OCI-M1 (cell line): ENCODE results near the gene CYP27B1.
"Not testable (repeated sequence)": the region's sequence is repeated elsewhere in the genome, so short reads cannot be mapped to it uniquely, and the experiment has no call there.

ENCODE experiments used
- DNase-seq: peaks from one replicate; lab custom pipeline; 2025; lab: John Stamatoyannopoulos, UW

Gene CYP27B1

DNA sequence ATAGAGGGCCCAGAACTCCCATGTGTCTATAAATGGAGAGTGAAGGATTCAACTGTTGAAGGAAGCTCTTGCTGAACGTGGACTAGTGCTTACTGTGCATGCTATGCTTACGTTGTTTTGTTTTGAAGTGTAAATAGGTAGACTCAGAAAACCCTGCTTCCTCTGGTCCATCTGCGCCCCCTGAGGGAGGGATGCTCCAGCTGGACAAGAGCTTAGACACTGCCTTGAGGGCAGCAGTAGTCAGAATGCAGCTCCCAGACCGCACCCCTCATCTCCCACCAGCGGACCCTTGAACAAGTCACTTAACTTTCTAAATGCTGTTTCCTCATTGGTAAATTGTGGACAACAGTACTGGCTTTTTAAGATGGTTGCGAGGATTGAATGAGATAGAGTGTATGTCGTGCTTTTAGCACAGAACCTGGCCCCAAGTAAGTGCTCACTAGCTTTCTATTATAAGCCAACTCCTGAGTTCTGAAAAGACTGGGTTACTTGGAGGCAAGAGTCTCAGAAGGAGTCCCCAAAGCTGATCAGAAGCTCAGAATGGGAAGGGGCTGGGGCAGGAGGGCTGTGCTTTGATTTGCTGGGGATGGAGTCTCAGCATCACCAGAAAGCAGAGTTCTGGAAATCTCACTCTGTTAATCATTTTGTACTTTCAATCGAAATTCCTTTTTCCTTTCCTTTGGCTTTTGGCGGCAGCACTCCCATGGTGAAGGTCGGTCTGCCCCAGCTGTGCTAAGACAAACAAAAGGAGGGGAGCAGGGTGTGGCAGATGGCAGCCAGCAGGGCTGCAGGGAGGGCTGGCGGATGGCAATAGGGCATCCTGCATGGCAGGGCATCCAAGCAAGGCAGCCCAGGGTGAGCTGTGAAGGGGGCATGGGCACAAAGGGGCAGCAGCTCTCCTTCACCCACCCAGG lies 43.9 kb downstream of the CYP27B1 start:
- DNase-seq: no peak

DNA sequence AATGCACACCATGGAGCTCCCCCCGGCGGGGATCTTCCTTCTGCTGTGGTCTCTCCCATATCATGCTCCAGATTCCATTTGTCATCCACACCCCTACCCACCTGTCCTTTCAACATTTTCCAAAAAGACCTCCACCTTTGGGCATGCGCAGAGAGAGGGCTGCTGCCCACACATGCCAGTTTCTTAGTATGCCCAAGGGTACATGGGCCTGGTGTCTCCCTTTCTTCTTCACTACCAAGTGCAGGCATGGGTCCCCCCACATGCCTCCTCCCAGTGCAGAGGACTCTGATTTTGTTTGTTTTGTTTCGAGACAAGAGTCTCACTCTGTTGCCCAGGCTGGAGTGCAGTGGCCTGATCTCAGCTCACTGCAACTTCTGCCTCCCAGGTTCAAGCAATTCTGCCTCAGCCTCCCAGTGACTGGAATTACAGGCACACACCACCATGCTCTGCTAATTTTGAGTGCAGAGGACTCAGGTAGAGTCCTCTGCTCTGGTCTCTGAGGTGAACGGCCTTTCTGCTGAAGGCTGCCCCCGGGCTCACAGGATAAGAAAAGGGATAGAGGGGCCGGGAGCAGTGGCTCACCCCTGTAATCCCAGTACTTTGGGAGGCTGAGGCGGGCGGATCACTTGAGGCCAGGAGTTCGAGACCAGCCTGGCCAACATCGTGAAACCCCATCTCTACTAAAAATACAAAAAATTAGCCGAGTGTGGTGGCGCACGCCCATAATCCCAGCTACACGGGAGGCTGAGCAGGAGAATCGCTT lies 44.9 kb downstream of the CYP27B1 start:
- DNase-seq: not testable (repeated sequence)

DNA sequence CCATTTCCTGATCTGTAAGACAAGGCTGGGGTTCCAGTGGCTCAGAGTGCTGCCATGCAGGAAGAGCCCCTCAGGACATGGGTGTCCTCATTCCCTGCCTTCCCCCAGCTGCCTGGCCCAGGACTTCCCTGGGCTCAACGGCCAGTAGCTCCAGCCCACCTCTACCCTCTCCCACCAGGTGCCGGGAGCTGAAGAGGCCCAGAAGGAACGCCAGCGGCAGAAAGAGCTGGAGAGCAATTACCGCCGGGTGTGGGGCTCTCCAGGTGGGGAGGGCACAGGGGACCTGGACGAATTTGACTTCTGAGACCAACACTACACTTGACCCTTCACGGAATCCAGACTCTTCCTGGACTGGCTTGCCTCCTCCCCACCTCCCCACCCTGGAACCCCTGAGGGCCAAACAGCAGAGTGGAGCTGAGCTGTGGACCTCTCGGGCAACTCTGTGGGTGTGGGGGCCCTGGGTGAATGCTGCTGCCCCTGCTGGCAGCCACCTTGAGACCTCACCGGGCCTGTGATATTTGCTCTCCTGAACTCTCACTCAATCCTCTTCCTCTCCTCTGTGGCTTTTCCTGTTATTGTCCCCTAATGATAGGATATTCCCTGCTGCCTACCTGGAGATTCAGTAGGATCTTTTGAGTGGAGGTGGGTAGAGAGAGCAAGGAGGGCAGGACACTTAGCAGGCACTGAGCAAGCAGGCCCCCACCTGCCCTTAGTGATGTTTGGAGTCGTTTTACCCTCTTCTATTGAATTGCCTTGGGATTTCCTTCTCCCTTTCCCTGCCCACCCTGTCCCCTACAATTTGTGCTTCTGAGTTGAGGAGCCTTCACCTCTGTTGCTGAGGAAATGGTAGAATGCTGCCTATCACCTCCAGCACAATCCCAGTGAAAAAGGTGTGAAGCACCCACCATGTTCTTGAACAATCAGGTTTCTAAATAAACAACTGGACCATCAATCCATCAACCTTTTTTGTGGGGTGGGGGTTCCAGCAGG lies 46.0 kb downstream of the CYP27B1 start:
- no peak for DNase-seq

DNA sequence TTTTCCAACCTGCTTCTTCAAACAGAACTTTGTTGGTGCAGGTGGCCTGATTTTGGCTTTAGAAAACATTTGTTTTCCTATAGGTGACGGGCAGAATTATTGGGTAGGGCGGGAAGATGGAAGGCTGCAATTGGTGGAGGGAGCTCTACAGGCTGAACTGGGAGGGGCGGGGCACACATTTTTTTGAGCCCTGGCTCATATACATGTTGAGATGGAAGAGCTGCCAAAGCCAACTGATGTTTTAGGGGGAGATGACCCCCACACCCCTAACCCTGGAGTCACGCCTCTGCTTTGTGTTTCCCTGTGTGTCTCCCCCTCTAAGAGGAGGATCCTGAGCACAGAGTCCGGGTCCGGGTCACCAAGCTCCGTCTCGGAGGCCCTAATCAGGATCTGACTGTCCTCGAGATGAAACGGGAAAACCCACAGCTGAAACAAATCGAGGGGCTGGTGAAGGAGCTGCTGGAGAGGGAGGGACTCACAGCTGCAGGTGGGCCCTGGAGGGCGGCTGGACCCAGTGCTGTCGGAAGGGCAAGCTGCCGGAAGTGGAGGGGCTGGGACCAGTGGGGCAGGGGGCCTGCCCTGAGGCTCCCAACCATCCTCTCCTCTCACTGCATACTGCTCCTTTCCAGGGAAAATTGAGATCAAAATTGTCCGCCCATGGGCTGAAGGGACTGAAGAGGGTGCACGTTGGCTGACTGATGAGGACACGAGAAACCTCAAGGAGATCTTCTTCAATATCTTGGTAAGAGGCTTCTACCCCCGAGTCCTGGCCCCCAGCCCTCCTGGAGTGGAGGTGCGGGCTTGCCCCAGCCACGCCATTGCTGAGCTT lies 46.9 kb downstream of the CYP27B1 start:
- no peak for DNase-seq

DNA sequence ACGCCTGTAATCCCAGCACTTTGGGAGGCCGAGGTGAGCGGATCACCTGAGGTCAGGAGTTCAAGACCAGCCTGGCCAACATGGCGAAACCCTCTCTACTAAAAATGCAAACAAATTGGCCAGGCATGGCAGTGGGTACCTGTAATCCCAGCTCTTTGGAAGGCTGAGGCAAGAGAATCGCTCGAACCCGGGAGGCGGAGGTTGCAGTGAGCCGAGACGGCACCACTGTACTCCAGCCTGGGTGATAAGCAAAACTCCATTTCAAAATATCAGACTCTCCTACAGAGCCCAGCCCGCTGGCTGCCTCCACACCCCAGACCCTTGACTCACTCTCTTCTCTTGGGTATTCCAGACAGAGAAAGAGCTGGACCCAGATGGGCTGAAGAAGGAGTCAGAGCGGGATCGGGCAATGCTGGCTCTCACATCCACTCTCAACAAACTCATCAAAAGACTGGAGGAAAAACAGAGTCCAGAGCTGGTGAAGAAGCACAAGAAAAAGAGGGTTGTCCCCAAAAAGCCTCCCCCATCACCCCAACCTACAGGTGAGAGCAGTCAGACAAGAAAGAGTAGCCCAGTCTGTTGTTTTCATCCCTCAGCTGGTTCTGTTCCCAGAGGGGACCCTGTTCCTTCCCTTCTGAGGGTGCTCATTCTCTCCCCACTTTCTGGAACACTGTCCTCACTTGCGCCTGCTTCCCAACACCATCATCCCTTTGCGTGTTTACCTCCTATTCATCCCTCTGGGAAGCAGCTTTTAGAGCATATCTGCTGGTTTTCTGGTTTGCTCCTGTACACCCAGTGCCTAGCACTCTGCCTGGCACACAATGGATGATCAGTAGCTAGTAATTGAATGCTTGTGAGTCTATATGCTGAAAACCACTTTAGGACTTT lies 48.0 kb downstream of the CYP27B1 start:
- DNase-seq: no peak

DNA sequence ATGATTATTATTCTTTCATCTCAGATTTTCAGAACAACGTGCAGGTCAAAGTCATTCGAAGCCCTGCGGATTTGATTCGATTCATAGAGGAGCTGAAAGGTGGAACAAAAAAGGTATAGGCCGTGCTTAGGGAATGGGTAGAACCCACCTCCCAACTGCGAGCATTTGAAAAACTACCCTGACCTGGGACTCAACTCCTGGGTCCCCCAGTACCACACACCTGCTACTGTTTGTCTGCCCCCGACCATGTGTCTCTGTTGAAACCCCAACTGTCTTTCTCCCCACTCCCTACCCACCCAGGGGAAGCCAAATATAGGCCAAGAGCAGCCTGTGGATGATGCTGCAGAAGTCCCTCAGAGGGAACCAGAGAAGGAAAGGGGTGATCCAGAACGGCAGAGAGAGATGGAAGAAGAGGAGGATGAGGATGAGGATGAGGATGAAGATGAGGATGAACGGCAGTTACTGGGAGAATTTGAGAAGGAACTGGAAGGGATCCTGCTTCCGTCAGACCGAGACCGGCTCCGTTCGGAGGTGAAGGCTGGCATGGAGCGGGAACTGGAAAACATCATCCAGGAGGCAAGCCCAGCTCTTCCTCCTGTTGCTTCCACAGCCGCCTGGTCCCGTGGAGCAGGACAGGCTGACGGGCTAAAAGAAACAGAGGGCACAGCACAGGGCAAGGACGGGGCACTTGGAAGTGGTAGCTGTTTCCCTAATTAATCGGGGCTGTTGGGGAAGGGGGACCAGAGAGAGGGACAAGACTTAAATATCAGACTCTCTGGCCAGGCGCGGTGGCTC lies 48.8 kb downstream of the CYP27B1 start:
- no peak for DNase-seq

DNA sequence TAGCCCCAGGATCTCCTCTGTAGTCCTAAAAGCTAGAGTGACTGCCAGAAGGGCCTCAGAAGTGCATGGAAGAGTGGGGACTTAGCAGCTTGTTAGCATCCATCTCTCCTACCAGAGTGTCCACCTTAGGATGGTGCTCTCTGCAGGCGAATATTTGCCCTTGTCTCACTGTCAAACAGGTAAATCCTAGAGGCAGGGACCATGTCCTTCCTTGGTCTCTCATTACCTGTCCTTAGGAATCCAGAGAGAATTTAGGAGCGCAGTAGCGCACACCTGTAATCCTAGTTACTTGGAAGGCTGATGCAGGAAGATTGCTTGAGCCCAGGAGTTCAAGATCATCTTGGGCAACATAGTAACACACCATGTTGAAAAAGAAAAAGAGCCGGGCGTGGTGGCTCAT lies 49.7 kb downstream of the CYP27B1 start:
- no peak for DNase-seq

DNA sequence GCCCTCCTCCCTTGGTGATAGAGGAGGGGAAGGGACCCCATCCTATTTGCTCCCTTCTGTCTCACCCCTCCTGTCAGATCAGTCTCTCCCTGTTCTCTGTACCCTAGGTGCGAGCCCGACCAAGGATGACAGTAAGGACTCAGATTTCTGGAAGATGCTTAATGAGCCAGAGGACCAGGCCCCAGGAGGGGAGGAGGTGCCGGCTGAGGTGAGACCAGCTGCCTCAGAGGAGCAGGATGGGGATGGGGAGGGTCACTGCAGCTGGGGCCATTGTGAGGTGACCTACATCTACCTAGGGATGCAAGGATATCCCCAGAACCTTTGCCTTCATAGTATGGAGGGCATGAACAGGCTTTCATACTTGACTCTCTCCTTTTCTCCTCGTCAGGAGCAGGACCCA lies 50.6 kb downstream of the CYP27B1 start:
- no peak for DNase-seq

DNA sequence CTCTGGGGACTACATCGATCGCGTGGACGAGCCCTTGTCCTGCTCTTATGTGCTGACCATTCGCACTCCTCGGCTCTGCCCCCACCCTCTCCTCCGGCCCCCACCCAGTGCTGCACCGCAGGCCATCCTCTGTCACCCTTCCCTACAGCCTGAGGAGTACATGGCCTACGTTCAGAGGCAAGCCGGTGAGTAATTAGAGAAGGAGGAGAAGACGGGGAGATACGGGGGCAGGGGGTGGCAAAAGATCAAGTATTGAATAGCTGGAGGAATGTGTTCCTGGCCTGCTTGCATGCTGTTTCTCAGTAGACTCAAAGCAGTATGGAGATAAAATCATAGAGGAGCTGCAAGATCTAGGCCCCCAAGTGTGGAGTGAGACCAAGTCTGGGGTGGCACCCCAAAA lies 51.1 kb downstream of the CYP27B1 start:
- DNase-seq: no peak

DNA sequence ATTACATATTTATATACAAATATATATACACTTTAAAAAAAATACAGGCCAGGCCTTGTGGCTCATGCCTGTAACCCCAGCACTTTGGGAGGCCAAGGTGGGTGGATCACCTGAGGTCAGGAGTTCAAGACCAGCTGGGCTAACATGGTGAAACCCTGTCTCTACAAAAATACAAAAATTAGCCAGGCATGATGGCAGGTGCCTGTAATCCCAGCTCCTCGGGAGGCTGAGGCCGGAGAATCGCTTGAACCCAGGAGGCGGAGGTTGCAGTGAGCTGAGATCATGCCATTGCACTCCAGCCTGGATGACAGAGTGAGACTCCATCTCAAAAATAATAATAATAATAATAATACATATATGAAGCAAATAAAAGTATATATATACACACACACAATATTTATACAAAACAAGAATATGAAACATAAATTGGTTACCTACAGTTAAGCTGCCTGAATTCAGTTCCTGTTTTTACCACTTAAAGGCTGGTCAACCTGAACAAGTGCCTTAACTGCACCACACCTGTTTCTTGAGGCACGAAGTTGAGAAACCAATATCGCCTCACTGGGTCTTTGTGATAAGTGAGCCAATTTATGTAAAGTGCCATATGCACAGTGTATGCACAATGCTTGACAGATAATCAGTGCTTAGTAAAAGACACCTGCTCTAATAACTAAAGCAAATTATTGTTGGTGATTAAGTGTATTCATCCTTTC lies 51.7 kb downstream of the CYP27B1 start:
- not testable (repeated sequence) for DNase-seq

DNA sequence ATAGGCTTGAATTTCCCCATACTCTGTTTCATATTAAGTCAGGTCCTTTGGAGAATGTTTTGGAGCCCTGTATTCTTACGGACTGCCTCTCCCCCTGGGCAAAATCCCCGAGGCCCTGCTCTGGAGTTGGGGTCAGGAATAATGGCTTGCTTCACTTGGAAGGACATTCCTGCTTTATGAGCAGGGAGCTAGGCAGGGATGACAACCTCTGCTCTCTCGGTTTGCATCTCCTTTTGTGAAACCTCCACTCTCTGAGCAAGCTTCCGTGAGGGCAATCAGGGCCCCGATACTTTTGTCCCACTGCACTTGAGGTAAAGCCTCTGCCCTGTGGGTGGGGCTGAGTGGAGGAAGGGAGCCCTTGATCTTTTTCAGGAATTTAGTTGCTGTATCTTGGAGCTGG lies 53.7 kb downstream of the CYP27B1 start:
- DNase-seq: no peak

DNA sequence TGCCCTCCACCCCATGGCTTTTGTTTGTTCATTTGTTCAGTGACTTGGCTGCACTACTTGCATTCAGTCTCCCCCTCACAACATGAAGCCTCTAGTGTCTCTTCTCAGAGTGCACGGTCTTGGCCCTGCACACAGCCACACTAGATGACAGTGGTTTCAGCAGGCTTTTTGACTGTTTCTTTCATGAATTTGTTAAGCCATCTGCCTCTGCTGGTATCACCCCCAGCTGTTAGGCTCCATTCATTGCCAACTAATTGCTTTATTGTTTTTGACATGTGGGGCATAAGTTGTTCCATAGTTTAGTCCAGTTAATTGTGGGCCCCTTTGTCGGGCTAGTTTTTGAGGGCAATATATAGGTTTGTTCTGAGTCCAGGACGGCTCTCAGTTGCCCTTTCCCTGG lies 54.2 kb downstream of the CYP27B1 start:
- no peak for DNase-seq
